Panc1 (cell line): ENCODE measurements around the gene WSCD2. TPM values are rescaled to one million over a fixed set of nuclear protein-coding genes. Genes with fewer than 3 reads are reported as not detected.

Source experiments
- ATAC-seq: fragments of 200-7000 bp; cut with Tn5 transposase; 2 replicates; pipeline ENCODE4 v1.9.1; 2020; ENCODE audit warnings: mild to moderate bottlenecking, moderate library complexity
- BruUV-seq: library from RNA; stranded (reverse); fragments of 400-500 nt; replicated peaks from 2 replicates; lab custom pipeline; 2021; lab: Mats Ljungman, UMichigan
- CTCF ChIA-PET: fragments of 300-600 bp; sonication (Branson Sonifier 250); formaldehyde crosslinking; loops from one replicate; lab custom pipeline; 2022; ENCODE audit warnings: antibody characterized with exemption; lab: Charles Lee
- POLR2A ChIA-PET: fragments of 300-600 bp; sonication (Branson Sonifier 250); formaldehyde crosslinking; loops from one replicate; lab custom pipeline; 2022; ENCODE audit warnings: antibody characterized with exemption; lab: Charles Lee
- DNase-seq: peaks from one replicate; pipeline ENCODE4 v3.0.0-alpha.2; 2010; ENCODE audit warnings: low read depth, low spot score
- H3K27ac ChIP-seq: 2 replicates; pipeline ENCODE4 v1.5.1; 2011; ENCODE audit warnings: mild to moderate bottlenecking, low read length, inconsistent platforms
- H3K27me3 ChIP-seq: fragments of 200-500 bp; sonication (Bioruptor generic); 2 replicates; pipeline ENCODE4 v1.6.0; 2014; ENCODE audit warnings: low read length, inconsistent platforms; ENCODE audit not compliant: control insufficient read depth, insufficient read depth
- H3K36me3 ChIP-seq: fragments of 200-500 bp; sonication (Bioruptor generic); 2 replicates; pipeline ENCODE4 v1.5.1; 2014; ENCODE audit warnings: inconsistent platforms, mild to moderate bottlenecking, low read length, moderate library complexity; ENCODE audit not compliant: control insufficient read depth, insufficient read depth
- H3K4me1 ChIP-seq: 2 replicates; pipeline ENCODE4 v1.5.1; 2011; ENCODE audit warnings: inconsistent platforms, mild to moderate bottlenecking, low read length, moderate library complexity; ENCODE audit not compliant: control insufficient read depth, insufficient read depth
- H3K4me3 ChIP-seq, 2 experiments: 2 replicates each; pipeline ENCODE4 v1.5.1; 2011 to 2012; ENCODE audit warnings: low read depth in 2 of 2, low read length in 2 of 2, mild to moderate bottlenecking in 2 of 2, inconsistent platforms in 1 of 2, moderate library complexity in 1 of 2
- H3K9me3 ChIP-seq: fragments of 200-500 bp; sonication (Bioruptor generic); 2 replicates; pipeline ENCODE4 v1.5.1; 2014; ENCODE audit warnings: low read depth, mild to moderate bottlenecking, inconsistent platforms, low read length, moderate library complexity; ENCODE audit not compliant: control insufficient read depth, insufficient read depth
- POLR2AphosphoS5 ChIP-seq: IDR thresholded peaks from 2 replicates; pipeline ENCODE4 v1.6.1; 2012; ENCODE audit warnings: mild to moderate bottlenecking, low read depth, low read length, moderate library complexity
- SIN3A ChIP-seq: IDR thresholded peaks from 2 replicates; pipeline ENCODE4 v1.6.1; 2012; ENCODE audit warnings: low read depth, mild to moderate bottlenecking, low read length, moderate library complexity, borderline replicate concordance; ENCODE audit not compliant: insufficient read depth
- TCF7L2 ChIP-seq: IDR thresholded peaks from 2 replicates; pipeline ENCODE4 v1.6.1; 2011; ENCODE audit warnings: mild to moderate bottlenecking, low read depth, low read length, inconsistent platforms
- in situ Hi-C: cut with HindIII; loops from 2 replicates; pipeline ENCODE4 v1.10.0; 2016; ENCODE audit warnings: low sequenced_read_pairs, low pct_unique_long_range_greater_than_20kb
- intact Hi-C: fragments of 100-400 bp; cut with micrococcal nuclease; formaldehyde crosslinking; loops from one replicate; pipeline ENCODE4 v1.10.0; 2022; ENCODE audit not compliant: unreplicated experiment
- total RNA-seq: library from RNA; stranded (reverse); gene quantifications from one replicate; pipeline ENCODE4 v1.2.1, GENCODE V29; 2021; ENCODE audit not compliant: unreplicated experiment
- TF ChIP-seq, protein P1 (sequence below): fragments of 450-650 bp; IDR thresholded peaks from 2 replicates; pipeline ENCODE4 v1.5.1; 2017; ENCODE audit warnings: mild to moderate bottlenecking
- TF ChIP-seq, protein P2 (sequence below), 2 experiments: IDR thresholded peaks; 2 replicates each; pipeline ENCODE4 v1.6.1; 2011 to 2012; ENCODE audit warnings: low read depth in 2 of 2, control low read depth in 1 of 2, low read length in 1 of 2, mild to moderate bottlenecking in 1 of 2, moderate library complexity in 1 of 2; ENCODE audit not compliant: insufficient read depth in 1 of 2

The WSCD2 gene
- total RNA-seq, 1 experiment from 2014 or later: 0.64 TPM

DNA sequence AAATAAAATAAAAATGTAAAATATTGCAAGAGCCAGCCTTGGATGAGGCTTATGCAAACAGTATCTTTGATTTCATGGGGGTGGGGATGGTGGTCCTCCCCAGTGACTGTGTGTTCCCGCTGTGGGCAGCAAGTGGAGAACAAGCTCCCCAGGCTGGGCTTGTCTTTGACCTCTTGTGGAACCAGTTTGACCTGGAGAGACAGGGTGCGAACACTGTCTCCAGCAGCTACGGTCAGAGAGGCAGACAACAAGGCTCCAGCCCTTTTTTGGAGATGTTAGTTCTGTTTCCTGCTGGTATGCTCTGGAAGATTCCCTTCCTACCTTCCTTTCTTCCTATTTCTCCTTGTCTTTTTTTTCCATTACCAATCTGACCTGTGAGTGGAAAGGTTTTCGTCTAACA lies 21.8 kb upstream of the WSCD2 start:
- ChIA-PET POLR2A (no interaction called here), CTCF (no interaction called here)
- Histone ChIP-seq H3K27me3 (no peaks in the 10 kb centered on the region; the same call in 1 of the 2 replicates), H3K36me3 (no peaks in the 10 kb centered on the region; the same call in 1 of the 2 replicates), H3K4me3 (no peak overlapping the region), H3K4me1 (no peaks in the 10 kb centered on the region), H3K27ac (no peak overlapping the region), H3K9me3 (no peaks in the 10 kb centered on the region)
- TF ChIP-seq TCF7L2: no peak
- TF ChIP-seq, protein P1, sequence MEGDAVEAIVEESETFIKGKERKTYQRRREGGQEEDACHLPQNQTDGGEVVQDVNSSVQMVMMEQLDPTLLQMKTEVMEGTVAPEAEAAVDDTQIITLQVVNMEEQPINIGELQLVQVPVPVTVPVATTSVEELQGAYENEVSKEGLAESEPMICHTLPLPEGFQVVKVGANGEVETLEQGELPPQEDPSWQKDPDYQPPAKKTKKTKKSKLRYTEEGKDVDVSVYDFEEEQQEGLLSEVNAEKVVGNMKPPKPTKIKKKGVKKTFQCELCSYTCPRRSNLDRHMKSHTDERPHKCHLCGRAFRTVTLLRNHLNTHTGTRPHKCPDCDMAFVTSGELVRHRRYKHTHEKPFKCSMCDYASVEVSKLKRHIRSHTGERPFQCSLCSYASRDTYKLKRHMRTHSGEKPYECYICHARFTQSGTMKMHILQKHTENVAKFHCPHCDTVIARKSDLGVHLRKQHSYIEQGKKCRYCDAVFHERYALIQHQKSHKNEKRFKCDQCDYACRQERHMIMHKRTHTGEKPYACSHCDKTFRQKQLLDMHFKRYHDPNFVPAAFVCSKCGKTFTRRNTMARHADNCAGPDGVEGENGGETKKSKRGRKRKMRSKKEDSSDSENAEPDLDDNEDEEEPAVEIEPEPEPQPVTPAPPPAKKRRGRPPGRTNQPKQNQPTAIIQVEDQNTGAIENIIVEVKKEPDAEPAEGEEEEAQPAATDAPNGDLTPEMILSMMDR: no peak
- TF ChIP-seq SIN3A: no peak
- TF ChIP-seq, protein P2, sequence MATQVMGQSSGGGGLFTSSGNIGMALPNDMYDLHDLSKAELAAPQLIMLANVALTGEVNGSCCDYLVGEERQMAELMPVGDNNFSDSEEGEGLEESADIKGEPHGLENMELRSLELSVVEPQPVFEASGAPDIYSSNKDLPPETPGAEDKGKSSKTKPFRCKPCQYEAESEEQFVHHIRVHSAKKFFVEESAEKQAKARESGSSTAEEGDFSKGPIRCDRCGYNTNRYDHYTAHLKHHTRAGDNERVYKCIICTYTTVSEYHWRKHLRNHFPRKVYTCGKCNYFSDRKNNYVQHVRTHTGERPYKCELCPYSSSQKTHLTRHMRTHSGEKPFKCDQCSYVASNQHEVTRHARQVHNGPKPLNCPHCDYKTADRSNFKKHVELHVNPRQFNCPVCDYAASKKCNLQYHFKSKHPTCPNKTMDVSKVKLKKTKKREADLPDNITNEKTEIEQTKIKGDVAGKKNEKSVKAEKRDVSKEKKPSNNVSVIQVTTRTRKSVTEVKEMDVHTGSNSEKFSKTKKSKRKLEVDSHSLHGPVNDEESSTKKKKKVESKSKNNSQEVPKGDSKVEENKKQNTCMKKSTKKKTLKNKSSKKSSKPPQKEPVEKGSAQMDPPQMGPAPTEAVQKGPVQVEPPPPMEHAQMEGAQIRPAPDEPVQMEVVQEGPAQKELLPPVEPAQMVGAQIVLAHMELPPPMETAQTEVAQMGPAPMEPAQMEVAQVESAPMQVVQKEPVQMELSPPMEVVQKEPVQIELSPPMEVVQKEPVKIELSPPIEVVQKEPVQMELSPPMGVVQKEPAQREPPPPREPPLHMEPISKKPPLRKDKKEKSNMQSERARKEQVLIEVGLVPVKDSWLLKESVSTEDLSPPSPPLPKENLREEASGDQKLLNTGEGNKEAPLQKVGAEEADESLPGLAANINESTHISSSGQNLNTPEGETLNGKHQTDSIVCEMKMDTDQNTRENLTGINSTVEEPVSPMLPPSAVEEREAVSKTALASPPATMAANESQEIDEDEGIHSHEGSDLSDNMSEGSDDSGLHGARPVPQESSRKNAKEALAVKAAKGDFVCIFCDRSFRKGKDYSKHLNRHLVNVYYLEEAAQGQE (IDR thresholded peaks at IDR 0.05; ENCODE audit: insufficient read depth in 1 of 2, low read depth in 2 of 2, low read length in 1 of 2): no peak
- TF ChIP-seq POLR2AphosphoS5: no peak
- in situ Hi-C loops: no loop called here
- no peak for ATAC-seq
- no peak for DNase-seq
- no TSS peak for BruUV-seq
- intact Hi-C loops: no loop called here

DNA sequence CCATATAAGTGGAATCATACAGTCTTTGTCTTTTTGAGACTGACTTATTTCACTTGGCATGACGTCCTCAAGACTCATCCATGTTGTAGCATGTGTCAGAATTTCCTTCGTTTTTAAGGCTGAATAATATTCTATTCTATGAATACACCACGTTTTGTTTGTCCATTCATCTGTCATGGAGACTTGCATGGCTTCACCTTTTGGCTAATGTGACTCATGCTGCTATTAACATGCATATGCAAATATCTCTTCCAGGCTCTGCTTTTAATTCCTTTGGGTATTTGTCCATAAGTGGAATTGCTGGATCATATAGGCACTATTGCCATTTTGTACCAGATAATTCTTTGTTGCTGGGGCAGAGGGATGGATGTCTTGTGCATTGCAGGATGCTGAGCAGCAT lies 19.6 kb upstream of the WSCD2 start:
- no peaks in the 10 kb centered on the region; the same call in 1 of the 2 replicates for H3K27me3 ChIP-seq
- DNase-seq: no peak
- no TSS peak for BruUV-seq
- H3K27ac ChIP-seq: no peak overlapping the region
- in situ Hi-C loops: no loop called here
- H3K36me3 ChIP-seq: no peaks in the 10 kb centered on the region; the same call in 1 of the 2 replicates
- TF ChIP-seq, protein P1: no peak
- TF ChIP-seq SIN3A: no peak
- TF ChIP-seq POLR2AphosphoS5: no peak
- TF ChIP-seq, protein P2 (IDR thresholded peaks at IDR 0.05; ENCODE audit: insufficient read depth in 1 of 2, low read depth in 2 of 2, low read length in 1 of 2): no peak
- no peak for TF ChIP-seq TCF7L2
- H3K4me1 ChIP-seq: no peaks in the 10 kb centered on the region
- ChIA-PET CTCF (no interaction called here), POLR2A (no interaction called here)
- H3K9me3 ChIP-seq: no peaks in the 10 kb centered on the region
- ATAC-seq: no peak
- H3K4me3 ChIP-seq: no peak overlapping the region
- intact Hi-C loops: no loop called here
